ENCODE data around the gene BEX5. TPM values are rescaled to one million over a fixed set of nuclear protein-coding genes. Genes with fewer than 3 reads are reported as not detected.
"Not testable (repeated sequence)": the region's sequence is repeated elsewhere in the genome, so short reads cannot be mapped to it uniquely, and the experiment has no call there.

Gene BEX5
- polyA plus RNA-seq, 2 of the 4 experiments (the other 2 are of a cell fraction) = not detected

GRCh38 chrX:102154218-102154860, 1.4 kb downstream of the BEX5 start:
- Histone ChIP-seq H3K27ac (no peak overlapping the region), H3K4me3 (no peak overlapping the region), H3K4me2 (no peak overlapping the region), H3K9me3 (no peaks in the 10 kb centered on the region), H3K4me1 (no peaks in the 10 kb centered on the region)
- DNase-seq (ENCODE audit: low read depth in 1 of 2, low spot score in 1 of 2) (no peak), ATAC-seq (no peak), FAIRE-seq (no peak)
- no peak for TF ChIP-seq RNF2 (IDR thresholded peaks at IDR 0.05; ENCODE audit: borderline replicate concordance, low read depth)
- TF ChIP-seq, protein P1, sequence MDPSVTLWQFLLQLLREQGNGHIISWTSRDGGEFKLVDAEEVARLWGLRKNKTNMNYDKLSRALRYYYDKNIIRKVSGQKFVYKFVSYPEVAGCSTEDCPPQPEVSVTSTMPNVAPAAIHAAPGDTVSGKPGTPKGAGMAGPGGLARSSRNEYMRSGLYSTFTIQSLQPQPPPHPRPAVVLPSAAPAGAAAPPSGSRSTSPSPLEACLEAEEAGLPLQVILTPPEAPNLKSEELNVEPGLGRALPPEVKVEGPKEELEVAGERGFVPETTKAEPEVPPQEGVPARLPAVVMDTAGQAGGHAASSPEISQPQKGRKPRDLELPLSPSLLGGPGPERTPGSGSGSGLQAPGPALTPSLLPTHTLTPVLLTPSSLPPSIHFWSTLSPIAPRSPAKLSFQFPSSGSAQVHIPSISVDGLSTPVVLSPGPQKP (IDR thresholded peaks at IDR 0.05; ENCODE audit: low read depth, low read length) = no peak
- TF ChIP-seq, protein P2, sequence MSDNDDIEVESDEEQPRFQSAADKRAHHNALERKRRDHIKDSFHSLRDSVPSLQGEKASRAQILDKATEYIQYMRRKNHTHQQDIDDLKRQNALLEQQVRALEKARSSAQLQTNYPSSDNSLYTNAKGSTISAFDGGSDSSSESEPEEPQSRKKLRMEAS (IDR thresholded peaks at IDR 0.05) = no peak
- no peak; a peak in 1 of 5 replicates for TF ChIP-seq RAD21 (conservative IDR thresholded peaks at IDR 0.05 in 1 of 2, IDR thresholded peaks at IDR 0.05 in 1 of 2)
- no peak for TF ChIP-seq NPAS2 (CRISPR knock-in tag; IDR thresholded peaks at IDR 0.05; ENCODE audit: borderline replicate concordance)
- no peak for TF ChIP-seq BHLHE40 (IDR thresholded peaks at IDR 0.05; ENCODE audit: low read depth, low read length)
- TF ChIP-seq EP300 (IDR thresholded peaks at IDR 0.05) = no peak
- TF ChIP-seq KDM5A (IDR thresholded peaks at IDR 0.05) = no peak
- no peak for TF ChIP-seq USF2 (IDR thresholded peaks at IDR 0.05)
- TF ChIP-seq TFCP2L1 (CRISPR knock-in tag; IDR thresholded peaks at IDR 0.05) = no peak
- 24% methylated on average over 11 of the region's 11 CpGs for WGBS (ENCODE audit: missing lambda C conversion rate)
- CTCF ChIA-PET = interaction anchor here (0.6 kb wide), 1 partner anchor 745 kb away, joined by 3 read pairs; no protein-coding TSS in a partner anchor
- POLR2A ChIA-PET = no interaction called here

- POLR2A ChIA-PET = not testable (repeated sequence)
- 20% methylated on average over 1 of the region's 31 CpGs for WGBS (ENCODE audit: missing lambda C conversion rate)
Observed at GRCh38 chrX:102142274-102142673, 13.5 kb downstream of the BEX5 start, which contains the start of gene TCEAL6. Gene TCEAL6 (minus strand): TSS chrX:102142481.

DNA sequence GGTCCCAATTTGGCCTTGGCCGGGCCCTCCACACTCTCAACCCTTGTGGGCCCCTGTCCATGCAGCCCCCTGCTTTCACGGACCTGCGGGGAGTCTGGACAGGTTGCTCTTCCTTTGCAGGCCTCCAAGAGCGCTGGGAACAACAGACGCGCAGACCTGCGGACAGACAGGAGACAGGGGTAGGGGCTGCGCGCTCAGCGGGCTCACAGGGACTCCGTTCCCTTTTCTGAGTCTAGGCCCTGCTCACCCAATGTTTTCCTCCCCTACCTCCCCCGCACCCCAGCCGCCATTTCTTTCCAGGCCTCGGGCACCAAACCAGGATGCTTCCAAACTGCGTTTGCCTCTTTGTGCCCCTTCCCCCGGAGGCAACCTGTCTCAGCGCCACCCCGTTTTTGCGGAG, 14.1 kb downstream of the BEX5 start:
- H3K27ac ChIP-seq; POLR2A ChIA-PET; DNase-seq (ENCODE audit: low read depth in 1 of 2, low spot score in 1 of 2); H3K4me3 ChIP-seq; CTCF ChIA-PET; H3K4me1 ChIP-seq; ATAC-seq; FAIRE-seq; H3K9me3 ChIP-seq; H3K4me2 ChIP-seq: not testable (repeated sequence)
- WGBS (ENCODE audit: missing lambda C conversion rate) = 60% methylated on average over 12 of the region's 19 CpGs

More at GRCh38 chrX:102142274-102142673, 13.5 kb downstream of the BEX5 start, which contains the start of gene TCEAL6:
- DNase-seq (ENCODE audit: low read depth in 1 of 2, low spot score in 1 of 2); H3K9me3 ChIP-seq; CTCF ChIA-PET; H3K27ac ChIP-seq; ATAC-seq; H3K4me2 ChIP-seq; H3K4me1 ChIP-seq; FAIRE-seq; H3K4me3 ChIP-seq: not testable (repeated sequence)

DNA sequence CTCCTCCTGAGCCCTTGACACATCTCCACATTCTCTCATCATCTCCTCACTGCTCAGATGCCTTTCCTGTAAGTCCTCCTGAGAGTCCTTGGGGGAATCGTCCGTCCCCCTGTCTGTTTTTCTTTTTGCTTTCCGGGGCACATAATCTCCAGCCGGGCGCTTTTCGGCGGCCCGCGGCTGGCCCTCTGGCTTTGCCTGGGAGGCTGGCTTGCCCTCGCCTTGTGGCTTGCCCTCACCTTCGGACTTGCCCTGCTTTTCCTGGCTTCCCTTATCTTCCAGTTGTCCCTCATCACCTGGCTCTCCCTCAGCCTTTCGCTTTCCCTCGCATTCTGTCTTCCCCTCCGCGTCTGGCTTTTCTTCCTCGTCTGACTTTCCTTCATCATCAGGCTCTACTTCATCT, 14.9 kb downstream of the BEX5 start:
- H3K9me3 ChIP-seq; H3K4me2 ChIP-seq; H3K4me1 ChIP-seq; ATAC-seq; H3K4me3 ChIP-seq; CTCF ChIA-PET; POLR2A ChIA-PET; DNase-seq (ENCODE audit: low read depth in 1 of 2, low spot score in 1 of 2); H3K27ac ChIP-seq: not testable (repeated sequence)
- WGBS (ENCODE audit: missing lambda C conversion rate) = 61% methylated on average over 16 of the region's 16 CpGs
- peak; percentile 84 for FAIRE-seq

DNA sequence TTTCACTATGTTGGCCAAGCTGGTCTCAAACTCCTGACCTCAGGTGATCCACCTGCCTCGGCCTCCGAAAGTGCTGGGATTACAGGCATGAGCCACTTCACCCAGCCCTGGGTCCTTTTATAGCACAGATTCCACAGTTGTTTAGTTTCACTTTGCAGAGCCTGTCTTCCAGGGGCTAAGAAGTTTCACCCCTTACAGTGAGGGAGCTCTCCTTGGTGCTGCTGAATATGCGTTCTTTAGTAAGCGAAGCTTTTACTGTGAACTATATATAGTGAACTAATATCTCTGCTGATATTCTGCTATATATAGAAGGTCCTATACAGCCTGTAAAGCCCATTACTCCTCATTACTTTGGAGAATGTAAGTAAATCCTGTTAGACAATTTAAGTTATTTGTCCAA, 17.7 kb downstream of the BEX5 start:
- ATAC-seq (no peak), FAIRE-seq (no peak), DNase-seq (ENCODE audit: low read depth in 1 of 2, low spot score in 1 of 2) (no peak)
- Histone ChIP-seq H3K27ac (no peak overlapping the region), H3K4me2 (no peak overlapping the region), H3K4me1 (no peaks in the 10 kb centered on the region), H3K9me3 (no peaks in the 10 kb centered on the region), H3K4me3 (no peak overlapping the region)
- 21% methylated on average over 4 of the region's 4 CpGs for WGBS (ENCODE audit: missing lambda C conversion rate)
- POLR2A ChIA-PET = no interaction called here
- TF ChIP-seq, protein P3, sequence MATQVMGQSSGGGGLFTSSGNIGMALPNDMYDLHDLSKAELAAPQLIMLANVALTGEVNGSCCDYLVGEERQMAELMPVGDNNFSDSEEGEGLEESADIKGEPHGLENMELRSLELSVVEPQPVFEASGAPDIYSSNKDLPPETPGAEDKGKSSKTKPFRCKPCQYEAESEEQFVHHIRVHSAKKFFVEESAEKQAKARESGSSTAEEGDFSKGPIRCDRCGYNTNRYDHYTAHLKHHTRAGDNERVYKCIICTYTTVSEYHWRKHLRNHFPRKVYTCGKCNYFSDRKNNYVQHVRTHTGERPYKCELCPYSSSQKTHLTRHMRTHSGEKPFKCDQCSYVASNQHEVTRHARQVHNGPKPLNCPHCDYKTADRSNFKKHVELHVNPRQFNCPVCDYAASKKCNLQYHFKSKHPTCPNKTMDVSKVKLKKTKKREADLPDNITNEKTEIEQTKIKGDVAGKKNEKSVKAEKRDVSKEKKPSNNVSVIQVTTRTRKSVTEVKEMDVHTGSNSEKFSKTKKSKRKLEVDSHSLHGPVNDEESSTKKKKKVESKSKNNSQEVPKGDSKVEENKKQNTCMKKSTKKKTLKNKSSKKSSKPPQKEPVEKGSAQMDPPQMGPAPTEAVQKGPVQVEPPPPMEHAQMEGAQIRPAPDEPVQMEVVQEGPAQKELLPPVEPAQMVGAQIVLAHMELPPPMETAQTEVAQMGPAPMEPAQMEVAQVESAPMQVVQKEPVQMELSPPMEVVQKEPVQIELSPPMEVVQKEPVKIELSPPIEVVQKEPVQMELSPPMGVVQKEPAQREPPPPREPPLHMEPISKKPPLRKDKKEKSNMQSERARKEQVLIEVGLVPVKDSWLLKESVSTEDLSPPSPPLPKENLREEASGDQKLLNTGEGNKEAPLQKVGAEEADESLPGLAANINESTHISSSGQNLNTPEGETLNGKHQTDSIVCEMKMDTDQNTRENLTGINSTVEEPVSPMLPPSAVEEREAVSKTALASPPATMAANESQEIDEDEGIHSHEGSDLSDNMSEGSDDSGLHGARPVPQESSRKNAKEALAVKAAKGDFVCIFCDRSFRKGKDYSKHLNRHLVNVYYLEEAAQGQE (IDR thresholded peaks at IDR 0.05) = peak; percentile 71; the same call in 1 of the 2 replicates
- TF ChIP-seq, protein P4, sequence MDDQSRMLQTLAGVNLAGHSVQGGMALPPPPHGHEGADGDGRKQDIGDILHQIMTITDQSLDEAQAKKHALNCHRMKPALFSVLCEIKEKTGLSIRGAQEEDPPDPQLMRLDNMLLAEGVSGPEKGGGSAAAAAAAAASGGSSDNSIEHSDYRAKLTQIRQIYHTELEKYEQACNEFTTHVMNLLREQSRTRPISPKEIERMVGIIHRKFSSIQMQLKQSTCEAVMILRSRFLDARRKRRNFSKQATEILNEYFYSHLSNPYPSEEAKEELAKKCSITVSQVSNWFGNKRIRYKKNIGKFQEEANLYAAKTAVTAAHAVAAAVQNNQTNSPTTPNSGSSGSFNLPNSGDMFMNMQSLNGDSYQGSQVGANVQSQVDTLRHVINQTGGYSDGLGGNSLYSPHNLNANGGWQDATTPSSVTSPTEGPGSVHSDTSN (IDR thresholded peaks at IDR 0.05) = no peak
- CTCF ChIA-PET = no interaction called here
